HG02943 (cell line): Measurements from ENCODE around the gene MGAT4A.

Source experiments
- ATAC-seq: cut with Tn5 transposase; IDR thresholded peaks from one replicate; pipeline ENCODE4 v1.9.1; 2021; ENCODE audit warnings: mild to moderate bottlenecking, low read depth, moderate library complexity; ENCODE audit not compliant: unreplicated experiment

The MGAT4A gene

GRCh38 chr2:98731041-98731893 lies at the start of gene MGAT4A:
Gene MGAT4A (minus strand): TSS chr2:98731132. CDS start chr2:98726332, 4,800 bp downstream.
- peak; percentile 63 for ATAC-seq

- ATAC-seq, result no peak
Measured at GRCh38 chr2:98778741-98779483, 48.0 kb upstream of the MGAT4A start.

- ATAC-seq, result no peak
Measured at GRCh38 chr2:98778151-98778550, 47.2 kb upstream of the MGAT4A start.

- ATAC-seq, result no peak
Measured at GRCh38 chr2:98777710-98778109, 46.8 kb upstream of the MGAT4A start.

- no peak for ATAC-seq
Measured at GRCh38 chr2:98777076-98777475, 46.1 kb upstream of the MGAT4A start.

GRCh38 chr2:98776136-98776535 lies 45.2 kb upstream of the MGAT4A start:
- no peak for ATAC-seq

GRCh38 chr2:98775146-98775986 lies 44.4 kb upstream of the MGAT4A start:
- ATAC-seq, result no peak

- no peak for ATAC-seq
Measured at GRCh38 chr2:98773907-98774306, 43.0 kb upstream of the MGAT4A start.

GRCh38 chr2:98773169-98773568 lies 42.2 kb upstream of the MGAT4A start:
- ATAC-seq, result no peak

- no peak for ATAC-seq
Measured at GRCh38 chr2:98772536-98772935, 41.6 kb upstream of the MGAT4A start.

- no peak for ATAC-seq
Measured at GRCh38 chr2:98771721-98772524, 41.0 kb upstream of the MGAT4A start.

GRCh38 chr2:98771264-98771663 lies 40.3 kb upstream of the MGAT4A start:
- no peak for ATAC-seq

- ATAC-seq, result no peak
Measured at GRCh38 chr2:98769784-98770183, 38.9 kb upstream of the MGAT4A start.

- ATAC-seq, result no peak
Measured at GRCh38 chr2:98769114-98769476, 38.2 kb upstream of the MGAT4A start.

- no peak for ATAC-seq
Measured at GRCh38 chr2:98768384-98769113, 37.6 kb upstream of the MGAT4A start.

GRCh38 chr2:98764499-98764898 lies 33.6 kb upstream of the MGAT4A start:
- ATAC-seq, result no peak

- no peak for ATAC-seq
Measured at GRCh38 chr2:98763209-98763951, 32.4 kb upstream of the MGAT4A start.

- ATAC-seq, result no peak
Measured at GRCh38 chr2:98761909-98762308, 31.0 kb upstream of the MGAT4A start.
